ENCODE results near the gene CCKAR. TPM values are rescaled to one million over a fixed set of nuclear protein-coding genes. Genes with fewer than 3 reads are reported as not detected.

The CCKAR gene
- total and polyA plus RNA-seq, 2 of the 8 experiments (the other 6 are each of a cell fraction or from before 2014, with no cell fraction given), result not detected

- no peak for TF ChIP-seq CREB1 (IDR thresholded peaks at IDR 0.05)
- TF ChIP-seq SP2 (IDR thresholded peaks at IDR 0.05; ENCODE audit: low read length), result no peak
- no peak for TF ChIP-seq USF2 (IDR thresholded peaks at IDR 0.05; ENCODE audit: low read length)
- no peak for TF ChIP-seq POLR2AphosphoS5 (IDR thresholded peaks at IDR 0.05; ENCODE audit: low read depth, low read length)
- no peak for TF ChIP-seq POU5F1 (IDR thresholded peaks at IDR 0.05; ENCODE audit: low read depth, low read length)
- no peak for TF ChIP-seq HDAC6 (IDR thresholded peaks at IDR 0.05; ENCODE audit: low read depth, low read length)
- no peak for TF ChIP-seq MAX (IDR thresholded peaks at IDR 0.05)
- TF ChIP-seq RNF2 (IDR thresholded peaks at IDR 0.05; ENCODE audit: borderline replicate concordance, low read depth, low read length, missing control alignments, poor library complexity, severe bottlenecking), result no peak
- no peak for TF ChIP-seq GTF2F1 (IDR thresholded peaks at IDR 0.05; ENCODE audit: borderline replicate concordance, low read depth, low read length)
- TF ChIP-seq BRCA1 (IDR thresholded peaks at IDR 0.05; ENCODE audit: low read depth, low read length), result no peak
- no peak for TF ChIP-seq NRF1 (IDR thresholded peaks at IDR 0.05; ENCODE audit: low read depth, low read length)
Observed at GRCh38 chr4:26525136-26525770, 35.0 kb upstream of the CCKAR start (continued).
